Spleen (tissue), 11 donors: ENCODE data around the gene LCN2. TPM values are rescaled to one million over a fixed set of nuclear protein-coding genes. Genes with fewer than 3 reads are reported as not detected.

Experiments used
- DNase-seq: peaks from one replicate; pipeline ENCODE4 v3.0.0-alpha.2; 2020
- H3K27ac ChIP-seq, 8 donors: fragments of 200-600 bp; sonication (generic) in 7 of 8; 1 replicate in 4 of 8; 2 replicates in 4 of 8; pipeline versions ENCODE4 v1.5.0 to v1.8.0; 2016 to 2021; ENCODE audit warnings: inconsistent platforms in 4 of 8, mild to moderate bottlenecking in 4 of 8, moderate library complexity in 1 of 8
- H3K27me3 ChIP-seq, 7 donors: fragments of 200-600 bp; sonication (generic) in 6 of 7; replicated peaks in 1 of 7; 1 replicate in 4 of 7; 2 replicates in 3 of 7; pipeline versions ENCODE4 v1.5.0 to v1.8.0; 2016 to 2021; ENCODE audit warnings: inconsistent platforms in 3 of 7, mild to moderate bottlenecking in 1 of 7
- H3K36me3 ChIP-seq, 6 donors: fragments of 200-600 bp; sonication (generic) in 5 of 6; 1 replicate in 4 of 6; 2 replicates in 2 of 6; pipeline versions ENCODE4 v1.5.0 to v1.8.0; 2016 to 2021; ENCODE audit warnings: inconsistent platforms in 2 of 6
- H3K4me1 ChIP-seq, 6 donors: fragments of 200-600 bp; sonication (generic) in 5 of 6; 1 replicate in 3 of 6; 2 replicates in 3 of 6; pipeline versions ENCODE4 v1.5.0 to v1.8.0; 2016 to 2021; ENCODE audit warnings: inconsistent platforms in 3 of 6
- H3K4me3 ChIP-seq, 8 donors: fragments of 200-600 bp; sonication (generic) in 7 of 8; 1 replicate in 4 of 8; 2 replicates in 4 of 8; pipeline versions ENCODE4 v1.5.0 to v1.8.0; 2016 to 2021; ENCODE audit warnings: inconsistent platforms in 4 of 8, mild to moderate bottlenecking in 4 of 8, moderate library complexity in 2 of 8
- H3K9me3 ChIP-seq, 8 donors: fragments of 200-600 bp; sonication (generic) in 7 of 8; 1 replicate in 4 of 8; 2 replicates in 4 of 8; pipeline versions ENCODE4 v1.5.0 to v1.8.0; 2016 to 2021; ENCODE audit warnings: inconsistent platforms in 4 of 8
- POLR2A ChIP-seq, 3 donors: fragments of 450-650 bp; IDR thresholded peaks; one replicate each; pipeline ENCODE4 v1.5.1; 2017; ENCODE audit warnings: antibody characterized with exemption in 3 of 3, mild to moderate bottlenecking in 1 of 3
- POLR2AphosphoS5 ChIP-seq, 3 donors: sonication (generic); formaldehyde crosslinking; IDR thresholded peaks; one replicate each; pipeline ENCODE4 v1.5.1; 2017; ENCODE audit warnings: antibody characterized with exemption in 3 of 3
- WGBS, 5 donors: extraction: QIAGEN DNeasy Blood & Tissue Kit in 3 of 5; methylation state at CpG; one replicate each; pipeline versions ENCODE4 v1.1.5 to v1.1.7; 2013 to 2018; 5-methylcytosine and 5-hydroxymethylcytosine counted together
- intact Hi-C: fragments of 100-400 bp; cut with DNase I; formaldehyde crosslinking; loops from one replicate; pipeline ENCODE4 v1.15.0; 2023; ENCODE audit warnings: low total_unique reads
- polyA plus RNA-seq, 3 donors: library from polyadenylated mRNA; stranded (reverse); fragments of 200-250 nt; gene quantifications; one replicate each; pipeline ENCODE4 v1.2.1, GENCODE V29; 2013
- total RNA-seq, 7 donors: library from RNA; depleted of rRNA in 3 of 7; stranded (reverse); fragments of >200 nt in 3 of 7; fragmentation: NEBNext Ultra II Directional in 4 of 7; extraction: Animal tissue kit (Norgen Biotek cat#: 25700) in 4 of 7; gene quantifications; one replicate each; pipeline versions ENCODE4 v1.1.0 to v1.2.1, GENCODE V29; 2016 to 2021
- TF ChIP-seq, protein P1 (sequence below), 11 experiments: fragments of 200-600 bp in 7 of 11; fragments of 450-650 bp in 4 of 11; sonication (generic) in 4 of 11; IDR thresholded peaks in 8 of 11; conservative IDR thresholded peaks in 3 of 11; 1 replicate in 7 of 11; 2 replicates in 4 of 11; pipeline versions ENCODE4 v1.4.0 to v1.8.0; 2016 to 2021; ENCODE audit warnings: antibody characterized with exemption in 11 of 11, inconsistent platforms in 4 of 11, mild to moderate bottlenecking in 1 of 11
- donor health status: healthy with polysubstance abuse.
- donor health status: DM: no; HTN: no; CAD: no; lungs with moderate emphysema.
- donor health status: DM: no; HTN: no; CAD: no.
- donor health status: Bipolar disorder and iron deficiency.
- donor health status: healthy.
- donor health status: DM: no; HTN: no; CAD: no.
- donor health status: DM: yes; HTN: yes; CAD: no.

The LCN2 gene
- total and polyA plus RNA-seq, 10 donors: 7.7 to 218 (median 15.4) TPM

DNA sequence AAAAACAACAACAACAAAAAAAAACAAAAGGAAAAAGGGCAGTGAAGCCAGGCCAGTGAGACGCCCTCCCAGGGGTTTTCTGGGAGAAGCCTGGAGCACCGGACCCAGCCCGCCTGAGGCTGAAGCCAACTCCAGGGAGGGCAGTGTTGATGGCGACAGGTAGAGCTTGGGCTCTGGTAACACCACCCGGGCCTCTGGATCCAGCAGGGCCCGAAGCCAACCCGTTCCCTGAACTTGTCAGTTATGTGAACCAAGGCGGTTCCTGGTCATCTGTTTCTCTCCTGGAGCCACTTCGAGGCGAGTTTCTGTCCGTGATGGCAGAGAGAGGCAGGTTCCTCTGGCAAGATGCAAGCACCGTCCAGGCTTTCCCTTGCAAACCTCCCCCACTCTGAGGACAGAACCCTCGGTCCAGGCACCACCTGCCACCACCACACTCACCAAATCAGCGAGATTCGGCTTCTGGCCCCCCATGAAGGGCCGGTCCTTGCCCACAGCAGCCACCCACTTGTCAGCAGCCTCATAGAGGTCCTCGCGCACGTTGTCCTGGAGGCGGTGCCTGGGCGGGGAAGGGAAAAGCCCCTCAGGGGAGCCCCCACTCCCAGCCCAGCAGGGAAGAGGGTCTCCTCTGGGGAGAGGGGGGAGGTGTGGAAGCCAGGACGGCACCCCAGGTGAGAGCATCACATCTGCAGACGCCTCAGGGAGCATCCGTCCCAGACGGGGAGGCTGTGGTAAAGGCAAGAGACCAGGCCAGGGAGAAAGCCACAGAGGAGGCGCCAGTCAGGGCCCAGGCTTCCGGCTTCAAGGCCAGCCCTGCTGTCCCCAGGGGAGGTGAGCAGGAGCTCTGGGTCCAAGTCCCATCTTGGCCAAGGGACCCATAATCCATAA lies 27.1 kb upstream of the LCN2 start:
- Histone ChIP-seq H3K9me3 (no peaks in the 10 kb centered on the region), H3K4me1 (peaks cover 23 to 41% (median 37%) of the 10 kb centered on the region in 6 donors), H3K27me3 (no peaks in the 10 kb centered on the region), H3K27ac (no peak overlapping the region), H3K36me3 (peaks cover 0 to 55% (median 47%) of the 10 kb centered on the region in 6 donors), H3K4me3 (no peak overlapping the region)
- intact Hi-C loops: no loop called here
- TF ChIP-seq POLR2A (IDR thresholded peaks at IDR 0.05) (no peak), POLR2AphosphoS5 (IDR thresholded peaks at IDR 0.05) (no peak)
- TF ChIP-seq, protein P1, sequence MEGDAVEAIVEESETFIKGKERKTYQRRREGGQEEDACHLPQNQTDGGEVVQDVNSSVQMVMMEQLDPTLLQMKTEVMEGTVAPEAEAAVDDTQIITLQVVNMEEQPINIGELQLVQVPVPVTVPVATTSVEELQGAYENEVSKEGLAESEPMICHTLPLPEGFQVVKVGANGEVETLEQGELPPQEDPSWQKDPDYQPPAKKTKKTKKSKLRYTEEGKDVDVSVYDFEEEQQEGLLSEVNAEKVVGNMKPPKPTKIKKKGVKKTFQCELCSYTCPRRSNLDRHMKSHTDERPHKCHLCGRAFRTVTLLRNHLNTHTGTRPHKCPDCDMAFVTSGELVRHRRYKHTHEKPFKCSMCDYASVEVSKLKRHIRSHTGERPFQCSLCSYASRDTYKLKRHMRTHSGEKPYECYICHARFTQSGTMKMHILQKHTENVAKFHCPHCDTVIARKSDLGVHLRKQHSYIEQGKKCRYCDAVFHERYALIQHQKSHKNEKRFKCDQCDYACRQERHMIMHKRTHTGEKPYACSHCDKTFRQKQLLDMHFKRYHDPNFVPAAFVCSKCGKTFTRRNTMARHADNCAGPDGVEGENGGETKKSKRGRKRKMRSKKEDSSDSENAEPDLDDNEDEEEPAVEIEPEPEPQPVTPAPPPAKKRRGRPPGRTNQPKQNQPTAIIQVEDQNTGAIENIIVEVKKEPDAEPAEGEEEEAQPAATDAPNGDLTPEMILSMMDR (IDR thresholded peaks at IDR 0.05 in 8 of 11, conservative IDR thresholded peaks at IDR 0.05 in 3 of 11): no peak
- WGBS, 5 donors: 90 to 95% (median 91%) methylated on average over 24 to 27 of the region's 27 CpGs
- peak; percentile 69 for DNase-seq

DNA sequence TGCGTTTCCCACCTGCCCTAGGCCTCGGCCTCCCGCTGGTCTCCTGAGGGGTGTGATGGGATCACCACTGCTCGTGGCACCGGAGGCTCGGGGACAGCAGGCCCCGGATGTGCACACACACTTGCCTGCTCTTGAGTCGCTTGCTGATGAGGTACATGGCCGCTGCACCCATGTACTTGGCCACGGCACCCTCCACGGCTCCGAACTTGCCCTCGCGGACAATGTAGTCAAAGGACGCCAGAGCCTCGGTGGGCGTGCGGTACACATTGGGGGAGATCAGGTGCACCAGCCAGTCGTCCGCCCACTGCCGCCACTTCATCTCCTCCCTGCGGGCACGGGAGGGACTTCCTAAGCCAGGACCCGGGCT lies 26.5 kb upstream of the LCN2 start:
- Histone ChIP-seq H3K36me3 (peaks cover 0 to 55% (median 47%) of the 10 kb centered on the region in 6 donors), H3K27me3 (no peaks in the 10 kb centered on the region), H3K4me1 (peaks cover 17 to 37% (median 31%) of the 10 kb centered on the region in 6 donors), H3K4me3 (no peak overlapping the region), H3K27ac (no peak overlapping the region), H3K9me3 (no peaks in the 10 kb centered on the region)
- intact Hi-C loops: no loop called here
- 93 to 98% (median 95%) methylated on average over 21 to 24 of the region's 24 CpGs for WGBS, 5 donors
- DNase-seq: peak; percentile 72
- TF ChIP-seq POLR2AphosphoS5 (IDR thresholded peaks at IDR 0.05) (no peak), POLR2A (IDR thresholded peaks at IDR 0.05) (no peak)
- TF ChIP-seq, protein P1 (IDR thresholded peaks at IDR 0.05 in 8 of 11, conservative IDR thresholded peaks at IDR 0.05 in 3 of 11): no peak

GRCh38 chr9:128123451-128124080 lies 25.7 kb upstream of the LCN2 start:
- Histone ChIP-seq H3K27me3 (no peaks in the 10 kb centered on the region), H3K27ac (no peak overlapping the region)

More at GRCh38 chr9:128123451-128124080, 25.7 kb upstream of the LCN2 start:
- H3K9me3 ChIP-seq: no peaks in the 10 kb centered on the region
- no peak overlapping the region for H3K4me3 ChIP-seq
- WGBS, 5 donors: 89 to 97% (median 93%) methylated on average over 21 of the region's 21 CpGs
- peaks cover 0 to 55% (median 47%) of the 10 kb centered on the region in 6 donors for H3K36me3 ChIP-seq
- intact Hi-C loops: no loop called here
- DNase-seq: peak; percentile 66
- H3K4me1 ChIP-seq: peaks cover 14 to 31% (median 28%) of the 10 kb centered on the region in 6 donors
- TF ChIP-seq, protein P1 (IDR thresholded peaks at IDR 0.05 in 8 of 11, conservative IDR thresholded peaks at IDR 0.05 in 3 of 11): no peak
- TF ChIP-seq POLR2A (IDR thresholded peaks at IDR 0.05) (no peak), POLR2AphosphoS5 (IDR thresholded peaks at IDR 0.05) (no peak)
